NCI-H526 treated with DMSO at 0.1 percent for 48 hours (cell line): ENCODE results near the gene ESPNL.

Experiments
- DNase-seq: peaks from one replicate; lab custom pipeline; 2025; lab: John Stamatoyannopoulos, UW

Gene ESPNL

DNA sequence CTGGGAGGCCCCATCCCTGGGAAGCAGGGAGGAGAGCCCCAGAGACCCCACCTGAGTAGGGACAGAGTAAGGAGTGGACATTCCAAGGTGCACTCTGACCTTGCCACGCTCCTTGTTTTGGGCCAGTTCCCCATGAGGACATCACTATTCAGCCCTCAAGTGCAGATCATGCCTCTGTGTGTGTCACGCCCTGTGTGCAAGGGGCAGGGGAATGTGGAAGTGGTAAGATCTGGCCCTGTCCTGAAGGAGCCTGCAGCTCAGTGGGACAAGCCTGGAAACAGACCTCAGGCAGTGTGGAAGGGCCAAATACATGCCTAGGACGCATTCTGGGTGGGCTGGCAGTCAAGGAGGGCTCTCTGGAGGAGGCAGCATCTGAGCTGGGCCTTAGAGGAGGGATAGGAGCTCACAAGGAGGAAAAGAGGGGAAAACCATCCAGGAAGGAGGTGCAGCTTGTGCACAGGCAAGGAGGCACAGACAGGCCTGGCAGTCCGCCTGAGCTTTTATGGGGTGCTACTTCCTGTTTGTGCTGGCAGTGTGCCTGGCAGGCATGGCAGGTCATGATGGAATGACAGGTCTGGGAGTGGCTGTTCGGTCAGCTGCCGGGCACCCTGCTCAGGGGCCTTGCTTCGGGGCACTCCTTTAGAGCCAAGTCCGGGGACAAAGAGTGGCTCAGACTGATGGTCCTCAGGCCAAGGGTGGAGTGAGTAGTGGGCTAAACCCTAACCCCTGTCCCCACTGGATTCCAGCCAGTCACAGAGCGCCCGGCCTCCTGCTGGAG is 41.6 kb downstream of the ESPNL start:
- DNase-seq = no peak

DNA sequence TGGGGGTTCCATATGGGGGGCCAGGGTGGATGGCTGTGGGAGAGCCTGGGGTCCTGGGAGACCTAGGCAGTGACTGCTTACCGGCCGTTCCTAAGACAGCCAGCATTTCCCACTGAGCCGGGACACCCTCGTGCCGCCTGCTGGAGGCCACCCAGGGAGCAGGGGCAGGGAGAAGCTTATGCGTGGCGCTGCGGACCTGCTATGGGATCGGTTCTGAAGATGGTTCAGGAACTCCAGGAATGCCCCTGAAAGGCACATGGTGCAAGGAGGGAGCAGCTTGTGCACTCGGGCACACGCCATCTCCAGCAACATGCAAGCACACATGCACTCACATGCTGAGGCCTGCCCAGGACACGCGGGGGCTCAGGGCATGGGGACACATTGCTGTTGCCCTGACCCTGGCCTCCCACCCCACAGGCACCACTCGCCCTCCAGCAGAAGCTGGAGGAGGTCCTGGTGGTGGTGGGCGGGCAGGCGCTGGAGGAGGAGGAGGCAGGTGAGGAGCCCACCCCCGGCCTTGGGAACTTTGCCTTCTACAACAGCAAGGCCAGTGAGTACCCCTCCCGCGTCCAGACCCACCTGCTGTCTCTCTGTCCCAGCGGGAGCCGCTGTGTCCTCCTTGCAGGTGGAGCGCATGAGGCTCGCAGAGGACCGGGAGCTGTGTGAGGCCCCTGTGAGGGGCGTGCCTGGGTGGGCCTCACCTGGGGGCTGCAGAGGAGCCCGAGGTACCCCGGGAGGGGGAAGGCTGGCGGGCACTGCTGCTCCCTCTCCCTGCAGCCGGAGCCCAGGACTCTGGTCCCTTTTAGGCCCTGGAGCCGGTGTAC is 42.5 kb downstream of the ESPNL start:
- no peak for DNase-seq

DNA sequence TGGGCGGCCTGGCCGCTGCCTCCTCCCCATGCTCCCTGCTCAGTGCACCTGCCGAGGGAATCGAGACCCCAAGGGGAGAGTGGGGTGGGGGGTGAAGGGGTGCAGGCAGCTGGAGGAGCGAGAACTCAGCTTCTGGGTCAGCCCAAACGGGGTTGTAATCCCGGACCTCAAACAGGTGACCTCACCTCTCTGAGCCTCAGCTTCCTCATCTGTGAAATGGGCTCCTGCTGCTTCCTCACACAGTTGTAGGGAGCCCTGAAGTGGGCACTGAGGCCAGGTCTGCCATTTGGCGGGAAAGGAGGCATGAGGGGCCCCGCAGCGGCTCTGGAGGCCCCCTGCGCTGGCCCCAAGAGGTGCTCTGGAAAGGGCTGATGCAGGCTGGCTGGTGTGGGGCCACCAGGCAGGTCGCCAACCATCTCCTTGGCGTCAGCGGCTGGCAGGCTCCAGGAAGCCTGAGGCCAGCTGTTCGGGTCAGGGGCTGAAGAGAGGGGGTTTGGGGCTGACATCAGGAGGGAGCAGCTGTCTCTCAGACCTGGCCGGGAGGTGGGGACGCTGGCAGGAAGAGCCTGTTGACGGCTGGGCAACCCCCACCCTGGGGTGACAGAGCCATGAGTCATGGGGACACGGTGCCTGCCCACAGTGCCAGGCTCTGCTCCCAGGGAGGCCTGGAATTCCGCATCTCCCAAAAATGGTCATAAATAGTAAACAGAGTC is 43.3 kb downstream of the ESPNL start:
- DNase-seq = no peak

DNA sequence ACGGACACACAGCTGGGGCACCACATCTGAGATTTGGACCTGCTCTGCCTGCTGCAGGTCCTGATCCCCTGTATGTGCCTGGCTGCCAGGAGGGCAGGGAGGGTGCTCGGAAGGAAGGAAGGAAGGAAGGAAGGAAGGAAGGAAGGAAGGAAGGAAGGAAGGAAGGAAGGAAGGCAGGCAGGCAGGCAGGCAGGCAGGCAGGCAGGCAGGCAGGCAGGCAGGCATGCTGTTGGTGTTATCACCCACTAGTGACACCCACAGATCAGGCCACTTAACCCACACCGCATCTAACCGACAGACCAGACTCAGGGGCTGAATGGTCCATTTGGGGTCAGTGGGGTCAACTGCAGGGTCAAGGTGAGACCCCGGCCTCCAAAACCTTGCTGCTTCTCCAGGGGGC is 44.1 kb downstream of the ESPNL start:
- no peak for DNase-seq

DNA sequence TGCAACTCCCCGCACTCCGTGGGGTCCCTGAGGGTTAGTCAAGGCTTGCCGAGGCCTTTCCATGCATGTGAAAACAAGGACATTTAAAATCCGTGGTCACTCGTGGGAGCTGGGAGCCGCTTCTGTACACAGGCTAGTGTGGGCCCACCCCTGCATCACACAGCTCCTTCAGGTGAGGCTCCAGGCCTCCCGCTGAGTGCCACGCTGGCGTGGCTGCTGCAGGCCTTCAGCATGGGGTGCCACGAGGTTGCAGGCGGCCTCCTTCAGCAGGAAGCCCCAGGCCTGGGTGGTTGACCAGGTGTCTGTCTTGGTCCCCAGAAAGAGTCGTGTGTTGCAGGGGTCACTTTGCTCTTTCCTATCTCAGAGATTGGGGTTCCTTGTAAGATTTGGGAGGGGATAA is 44.9 kb downstream of the ESPNL start:
- no peak for DNase-seq

DNA sequence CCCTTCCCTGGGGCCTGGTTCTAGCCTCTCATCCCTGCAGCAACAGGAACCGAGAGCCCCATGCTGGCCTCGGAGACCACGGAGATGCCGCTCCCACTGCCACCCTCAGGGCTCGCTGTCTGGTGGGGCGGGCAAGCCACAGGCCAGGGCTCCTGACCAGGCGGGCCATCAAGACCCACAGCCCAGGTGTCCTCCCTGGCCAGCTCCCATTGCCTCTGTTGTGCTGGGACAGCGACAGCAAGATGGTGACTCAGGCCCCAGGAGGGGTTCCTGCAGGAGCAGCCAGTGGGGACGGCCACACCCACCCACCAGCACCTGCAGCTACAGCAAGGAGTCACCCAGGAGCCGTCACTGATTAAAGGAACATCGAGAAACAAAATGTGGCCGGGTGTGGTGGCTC is 45.7 kb downstream of the ESPNL start:
- DNase-seq = no peak

DNA sequence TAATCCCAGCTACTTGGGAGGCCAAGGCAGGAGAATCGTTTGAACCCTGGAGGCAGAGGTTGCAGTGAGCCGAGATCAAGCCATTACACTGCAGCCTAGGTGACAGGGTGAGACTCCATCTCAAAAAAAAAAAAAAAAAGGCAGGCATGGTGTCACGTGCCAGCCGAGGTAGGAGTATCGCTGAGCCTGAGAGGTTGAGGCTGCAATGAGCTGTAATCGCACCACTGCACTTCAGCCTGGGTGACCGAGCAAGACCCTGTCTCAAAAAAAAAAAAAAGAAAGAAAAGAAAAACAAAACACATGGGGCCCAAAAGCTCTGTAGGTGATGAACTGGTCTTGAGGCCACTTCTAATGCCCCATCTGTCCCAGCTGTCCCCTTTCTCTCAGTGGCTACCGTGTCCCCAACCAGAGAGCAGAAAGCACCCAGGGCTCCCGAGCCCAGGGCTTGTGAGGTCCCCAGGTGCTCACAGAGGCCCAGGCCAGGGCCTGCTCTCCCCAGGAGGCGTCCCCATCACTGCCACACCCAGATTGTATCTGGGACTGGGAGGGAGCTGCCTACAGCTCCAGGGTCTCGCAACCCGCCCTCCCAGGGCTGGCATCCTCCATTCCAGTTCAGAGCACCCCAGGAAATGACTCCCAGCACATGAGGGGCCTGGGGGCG is 46.9 kb downstream of the ESPNL start:
- no peak for DNase-seq

DNA sequence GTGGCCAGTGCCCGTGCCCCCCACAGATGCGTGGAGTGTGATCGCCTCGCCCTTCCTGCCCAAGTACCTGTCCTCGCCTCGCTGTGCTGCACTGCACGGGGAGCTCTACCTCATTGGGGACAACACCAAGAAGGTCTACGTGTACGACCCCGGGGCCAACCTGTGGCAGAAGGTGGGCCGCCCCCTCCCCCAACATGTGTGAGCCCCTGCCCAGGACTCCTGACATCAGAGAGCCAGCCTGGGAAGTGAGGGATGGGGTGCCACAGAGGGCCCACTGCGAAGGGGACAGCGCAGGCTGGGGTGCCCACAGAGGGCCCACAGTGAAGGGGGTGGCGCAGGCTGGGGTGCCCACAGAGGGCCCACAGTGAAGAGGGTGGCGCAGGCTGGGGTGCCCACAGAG is 48.8 kb downstream of the ESPNL start:
- DNase-seq = no peak

DNA sequence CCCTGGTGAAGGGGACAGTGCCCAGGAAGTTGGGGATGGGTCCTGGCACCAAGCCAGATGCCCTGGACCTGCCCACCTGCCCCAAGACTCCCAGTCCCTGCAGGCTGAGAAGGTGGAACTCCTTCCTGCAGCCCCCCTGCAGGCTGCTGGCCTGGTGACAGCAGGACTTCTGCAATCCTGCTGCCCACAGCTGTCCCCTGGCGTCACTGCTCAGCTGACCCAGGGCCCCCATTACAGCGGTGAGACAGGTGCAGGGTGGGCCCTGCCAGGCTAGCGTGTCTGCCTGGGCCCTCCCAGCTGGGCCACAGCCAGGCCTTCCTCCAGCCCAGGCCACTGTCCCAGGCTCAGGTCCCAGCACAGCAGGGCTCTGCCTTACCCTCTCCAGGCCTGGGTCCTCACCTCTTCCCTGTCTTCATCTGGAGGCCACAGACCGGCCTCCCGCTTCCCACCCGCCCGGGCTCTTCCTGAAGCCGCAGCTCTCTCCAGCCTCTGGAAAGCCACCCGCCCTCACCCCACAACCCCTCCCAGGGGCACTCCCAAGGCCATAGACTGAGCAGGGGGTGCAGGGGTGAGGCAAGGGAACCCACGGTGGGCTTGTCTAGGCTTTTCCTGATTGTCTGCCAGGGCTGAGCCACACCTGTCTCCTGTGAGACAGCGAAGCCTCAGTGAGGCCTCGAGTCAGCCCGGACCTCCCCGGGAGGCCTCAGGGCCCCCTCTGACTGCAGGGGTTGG is 49.9 kb downstream of the ESPNL start:
- no peak for DNase-seq

DNA sequence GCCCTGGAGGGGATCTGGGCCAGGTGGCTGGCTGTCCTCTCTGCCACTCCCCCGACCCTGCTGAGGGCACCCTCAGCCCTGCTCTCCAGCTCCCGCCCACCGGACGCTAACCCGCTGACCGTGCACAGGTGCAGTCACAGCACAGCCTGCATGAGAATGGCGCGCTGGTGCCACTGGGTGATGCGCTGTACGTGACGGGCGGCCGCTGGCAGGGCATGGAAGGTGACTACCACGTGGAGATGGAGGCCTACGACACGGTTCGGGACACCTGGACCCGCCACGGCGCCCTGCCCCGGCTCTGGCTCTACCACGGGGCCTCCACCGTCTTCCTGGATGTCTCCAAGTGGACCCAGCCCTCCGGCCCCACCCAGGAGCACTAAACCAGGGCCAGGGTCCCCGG is 50.5 kb downstream of the ESPNL start:
- no peak for DNase-seq

DNA sequence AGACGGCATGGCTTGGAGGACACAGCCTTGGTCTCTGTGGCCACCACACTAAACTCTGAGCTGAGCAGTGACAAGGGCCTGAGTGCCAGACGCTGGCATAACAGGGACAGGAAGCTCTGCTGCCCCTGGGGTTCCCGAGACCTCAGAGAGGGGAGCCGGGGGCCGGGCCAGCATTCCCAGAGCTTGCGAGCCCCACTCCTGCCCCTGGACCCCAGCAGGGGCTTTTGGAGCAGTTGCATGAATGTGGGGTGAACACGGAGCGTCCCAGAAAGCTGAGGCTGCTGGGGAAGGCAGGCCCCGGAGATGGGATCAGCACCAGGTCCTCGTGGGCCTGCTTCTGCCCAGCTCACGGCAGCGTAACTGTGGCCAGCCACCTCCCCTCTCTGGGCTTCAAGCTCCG is 51.1 kb downstream of the ESPNL start:
- no peak for DNase-seq

DNA sequence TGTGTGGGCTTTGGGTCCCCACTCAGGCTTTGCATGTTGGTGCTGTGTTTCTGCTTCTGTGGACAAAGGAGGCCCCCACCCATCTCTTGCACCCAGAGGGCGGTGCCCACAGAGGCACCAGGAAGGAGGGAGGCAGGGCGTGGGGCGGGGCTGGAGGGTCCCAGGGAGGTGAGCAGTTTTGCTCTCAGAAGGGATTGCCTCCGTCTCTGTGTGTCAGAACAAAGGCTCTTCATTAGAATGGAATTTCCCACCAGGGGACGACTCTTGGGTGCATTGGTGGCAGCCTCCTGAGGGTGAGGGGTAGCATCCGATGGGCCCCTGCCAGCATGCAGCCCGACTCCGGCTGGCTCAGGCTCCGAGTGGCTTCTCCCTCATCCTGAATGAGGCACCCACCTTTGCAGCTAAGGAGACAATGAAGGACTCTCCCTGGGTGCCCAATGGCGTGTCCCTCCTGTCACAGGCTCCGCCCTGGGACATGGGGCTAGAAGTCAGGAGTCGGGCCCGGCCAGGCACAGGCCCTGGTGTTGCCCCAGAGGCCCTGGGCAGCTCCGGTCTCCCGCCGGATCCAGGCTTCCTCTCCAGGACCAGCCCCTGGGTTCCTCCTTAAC is 51.6 kb downstream of the ESPNL start:
- DNase-seq = no peak

DNA sequence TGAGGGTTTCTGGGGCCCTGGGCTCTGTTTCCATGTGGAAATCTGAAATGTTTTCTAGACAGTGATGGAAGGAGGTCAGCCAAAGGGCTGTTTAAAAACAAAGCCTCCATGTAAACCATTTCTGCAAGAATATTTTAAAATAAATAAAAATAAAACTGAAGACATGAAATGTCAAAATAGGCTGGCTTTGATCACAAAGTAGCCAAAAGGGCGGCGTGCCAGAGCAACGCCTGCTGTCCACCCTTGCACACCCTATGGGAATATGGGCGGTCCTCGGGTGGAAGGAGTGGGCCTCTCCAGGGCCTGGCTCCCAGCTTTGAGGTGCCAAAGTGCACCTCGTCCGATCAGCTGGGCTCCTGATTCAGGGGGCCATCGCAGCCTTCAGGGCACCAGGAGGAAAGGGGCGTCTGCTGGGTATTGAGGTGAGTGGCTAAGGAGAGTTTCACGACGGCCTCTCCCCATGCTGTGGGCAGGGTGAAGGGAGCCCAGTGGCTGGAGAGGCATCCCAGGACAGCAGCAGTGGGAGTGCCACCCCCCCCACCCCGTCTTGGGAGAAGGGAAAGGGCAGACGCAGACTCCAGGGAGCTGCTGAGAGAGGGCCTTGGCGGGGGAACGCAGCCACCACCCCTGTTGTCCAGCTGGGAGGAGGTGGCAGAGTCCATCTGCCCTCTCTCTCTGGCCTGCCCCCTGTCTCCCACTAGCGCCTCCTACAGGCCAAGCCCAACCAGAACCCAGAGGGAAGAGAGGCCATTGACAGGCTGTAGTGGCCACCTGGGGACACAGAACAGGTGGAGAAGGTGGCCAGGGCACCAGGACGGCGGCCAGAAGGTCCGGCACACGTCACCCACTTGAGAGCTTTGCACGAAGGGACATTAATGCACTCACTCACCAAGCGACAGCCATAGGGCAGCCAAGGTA is 52.9 kb downstream of the ESPNL start:
- DNase-seq = no peak

DNA sequence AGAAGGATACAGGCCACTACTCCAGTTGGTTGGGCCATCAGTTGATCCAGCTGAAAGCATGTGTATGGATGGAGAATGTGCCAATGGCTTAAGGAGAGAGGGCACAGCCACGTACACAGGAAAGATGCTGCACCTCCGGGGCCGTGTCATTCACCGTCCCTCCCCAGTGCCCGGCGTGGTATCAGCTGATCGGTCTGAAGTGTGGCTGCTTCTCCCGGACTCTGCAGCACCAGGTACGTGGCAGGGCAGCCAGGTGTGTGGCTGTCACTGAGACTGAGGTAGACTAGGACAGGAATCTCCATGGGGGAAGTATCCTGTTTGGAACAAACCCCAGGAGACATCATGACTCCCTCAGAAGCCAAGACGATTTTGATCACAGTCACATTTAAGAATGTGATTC is 54.4 kb downstream of the ESPNL start:
- DNase-seq = no peak

DNA sequence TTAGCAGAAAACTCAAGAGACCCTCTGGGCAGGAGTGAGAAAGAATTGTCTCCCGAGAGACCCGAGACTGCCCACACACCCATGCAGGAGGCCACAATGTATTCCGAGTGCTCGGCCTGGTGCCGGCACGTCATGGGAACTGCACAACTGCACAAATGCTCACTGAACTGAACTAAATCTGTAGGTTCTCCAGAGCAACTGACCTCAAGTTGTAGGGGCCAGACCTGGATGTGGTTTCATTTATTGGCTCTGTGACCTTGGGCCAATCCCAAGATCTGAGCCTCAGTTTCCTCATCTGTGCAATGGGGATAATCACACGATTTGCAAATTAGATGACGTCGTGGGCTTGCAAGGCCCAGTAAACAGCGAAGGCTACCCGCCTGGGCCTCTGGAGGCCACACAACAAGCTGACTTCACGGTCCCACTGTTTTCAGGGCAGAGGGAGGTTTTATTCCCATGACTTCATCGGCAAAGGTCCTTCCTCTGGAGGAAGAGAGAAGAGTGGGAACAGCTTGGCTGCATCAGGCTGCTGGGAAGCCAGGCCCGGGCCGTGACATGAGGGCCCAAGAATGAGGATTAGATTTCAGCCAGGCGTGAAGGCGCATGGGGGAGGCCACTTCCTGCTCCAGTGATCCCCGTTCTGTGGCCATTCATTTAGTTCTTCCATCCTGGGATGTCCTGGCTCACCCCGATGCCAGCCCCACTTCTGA is 55.1 kb downstream of the ESPNL start:
- DNase-seq = no peak

DNA sequence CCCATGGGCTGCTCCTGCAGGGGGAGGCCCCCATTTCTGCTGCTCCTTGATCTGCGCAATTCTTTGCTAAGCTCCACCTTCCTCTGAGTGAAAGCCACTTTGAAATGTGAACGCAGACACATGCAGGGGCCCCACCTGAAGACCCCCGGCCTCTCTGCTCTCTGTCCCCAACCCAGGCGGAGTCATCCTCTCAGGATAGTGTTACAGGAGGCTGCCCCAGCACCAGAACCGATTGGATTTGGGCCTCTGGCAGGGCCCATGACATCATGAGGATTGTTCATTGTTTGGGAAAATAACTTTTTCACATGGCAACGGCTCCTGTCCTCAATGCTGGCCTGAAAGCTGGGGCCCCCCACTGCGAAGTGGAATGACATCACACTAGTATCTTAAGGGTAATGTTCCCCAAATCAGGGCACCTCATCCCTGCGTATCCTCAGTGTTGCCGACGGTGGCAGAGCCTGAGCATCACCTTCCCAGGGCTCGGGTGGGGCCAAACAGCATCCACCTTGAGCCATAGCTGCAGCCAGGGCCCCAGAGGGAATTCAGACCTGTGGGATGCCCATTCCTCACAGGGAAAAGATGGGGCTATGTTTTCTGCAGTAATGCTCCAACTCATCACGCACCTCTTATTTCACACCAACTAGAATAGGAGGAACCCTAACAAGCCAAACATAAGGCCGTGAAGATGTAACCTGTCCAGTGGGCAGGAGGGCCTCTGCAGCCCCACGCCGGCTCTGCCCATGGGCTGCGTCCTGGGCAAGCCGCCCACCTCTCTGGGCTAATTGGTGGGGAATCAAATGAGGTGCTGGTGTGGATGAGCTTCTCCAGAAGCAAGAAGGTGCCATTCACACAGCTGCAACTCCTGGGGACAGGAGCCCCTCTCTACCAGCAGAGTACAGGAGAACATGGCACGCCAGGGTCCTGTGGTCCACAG is 55.9 kb downstream of the ESPNL start:
- no peak for DNase-seq

DNA sequence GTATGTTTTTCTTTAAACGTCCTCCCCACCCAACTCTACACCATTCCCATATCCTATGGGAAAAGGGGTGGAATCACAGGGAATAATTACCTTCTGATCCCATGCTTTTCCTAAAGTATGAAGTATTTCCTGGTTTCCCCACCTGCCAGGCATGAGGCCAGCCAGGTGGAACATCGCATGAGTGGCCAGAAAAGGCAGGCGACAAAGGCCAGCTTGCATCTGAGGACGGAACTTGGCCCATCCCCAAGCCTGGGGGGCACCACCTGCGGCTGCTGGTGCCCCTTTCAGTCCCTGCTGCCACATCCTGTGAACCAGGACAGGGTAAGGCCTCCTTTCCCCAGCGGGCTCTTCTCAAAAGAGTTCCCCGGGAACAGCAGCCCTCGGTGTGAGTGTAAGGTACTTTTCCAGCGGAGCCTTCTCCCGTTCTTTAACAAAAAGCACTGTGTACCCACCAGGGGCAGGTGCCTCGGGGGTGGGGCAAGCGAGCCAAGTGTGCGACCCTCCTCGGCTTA is 57.4 kb downstream of the ESPNL start:
- DNase-seq = no peak

DNA sequence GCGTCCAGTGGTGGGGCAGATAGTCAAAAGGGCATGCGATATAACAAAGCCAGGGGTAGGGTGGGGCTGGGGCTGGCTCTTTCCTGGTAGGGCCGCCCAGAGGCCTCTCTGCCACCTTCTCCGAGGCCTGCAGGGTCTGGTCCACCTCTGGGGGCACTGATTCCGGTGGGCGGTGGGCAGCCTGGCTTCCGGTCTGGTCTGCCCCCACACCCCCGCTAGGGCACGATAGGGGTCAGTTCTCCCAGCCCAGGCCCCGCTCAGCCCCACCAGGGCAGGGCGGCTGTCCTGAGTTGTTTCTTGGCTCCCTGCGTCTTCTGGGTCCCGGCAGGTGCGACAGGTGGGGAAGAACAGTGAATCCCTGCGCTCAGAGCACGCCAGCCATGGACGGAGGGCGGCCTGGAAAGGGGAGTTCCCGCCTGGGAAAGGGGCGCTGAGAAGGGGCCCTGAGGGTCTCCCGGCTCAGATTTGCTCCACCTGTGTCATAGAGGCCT is 57.9 kb downstream of the ESPNL start:
- DNase-seq = no peak
